ENCODE measurements around the gene B4GALNT3.

B4GALNT3 gene

GRCh38 chr12:467591-467990 lies 7.9 kb downstream of the B4GALNT3 start:
- DNase-seq (ENCODE audit: low spot score) (no peak), FAIRE-seq (no peak)

GRCh38 chr12:468671-469389 lies 9.1 kb downstream of the B4GALNT3 start:
- DNase-seq (ENCODE audit: low spot score) = no peak

GRCh38 chr12:470133-470532 lies 10.4 kb downstream of the B4GALNT3 start:
- FAIRE-seq = no peak
- no peak for DNase-seq (ENCODE audit: low spot score)

More at GRCh38 chr12:468671-469389, 9.1 kb downstream of the B4GALNT3 start:
- FAIRE-seq = no peak

GRCh38 chr12:473198-473597 lies 13.5 kb downstream of the B4GALNT3 start:
- DNase-seq (ENCODE audit: low spot score) (no peak), FAIRE-seq (no peak)

GRCh38 chr12:473863-474577 lies 14.3 kb downstream of the B4GALNT3 start:
- FAIRE-seq (no peak), DNase-seq (ENCODE audit: low spot score) (no peak)

GRCh38 chr12:475286-475685 lies 15.5 kb downstream of the B4GALNT3 start:
- no peak for FAIRE-seq
- DNase-seq (ENCODE audit: low spot score) = no peak

GRCh38 chr12:479161-479560 lies 19.4 kb downstream of the B4GALNT3 start:
- no peak for DNase-seq (ENCODE audit: low spot score)
- FAIRE-seq = no peak

- FAIRE-seq (no peak), DNase-seq (ENCODE audit: low spot score) (no peak)
Observed at GRCh38 chr12:480831-481816, 21.4 kb downstream of the B4GALNT3 start.

- DNase-seq (ENCODE audit: low spot score) (no peak), FAIRE-seq (no peak)
Observed at GRCh38 chr12:482061-482460, 22.3 kb downstream of the B4GALNT3 start.

GRCh38 chr12:484096-484495 lies 24.4 kb downstream of the B4GALNT3 start:
- no peak for DNase-seq (ENCODE audit: low spot score)
- no peak for FAIRE-seq

- no peak for FAIRE-seq
- DNase-seq (ENCODE audit: low spot score) = no peak
Observed at GRCh38 chr12:490260-490659, 30.5 kb downstream of the B4GALNT3 start.

GRCh38 chr12:495466-495865 lies 35.7 kb downstream of the B4GALNT3 start:
- DNase-seq (ENCODE audit: low spot score) (no peak), FAIRE-seq (no peak)

GRCh38 chr12:496736-497135 lies 37.0 kb downstream of the B4GALNT3 start:
- DNase-seq (ENCODE audit: low spot score) (no peak), FAIRE-seq (no peak)

- FAIRE-seq (no peak), DNase-seq (ENCODE audit: low spot score) (no peak)
Observed at GRCh38 chr12:497501-498160, 37.9 kb downstream of the B4GALNT3 start.

GRCh38 chr12:499837-500458 lies 40.2 kb downstream of the B4GALNT3 start:
- FAIRE-seq (no peak), DNase-seq (ENCODE audit: low spot score) (no peak)

- FAIRE-seq (no peak), DNase-seq (ENCODE audit: low spot score) (no peak)
Observed at GRCh38 chr12:501722-502447, 42.1 kb downstream of the B4GALNT3 start.

- FAIRE-seq (no peak), DNase-seq (ENCODE audit: low spot score) (no peak)
Observed at GRCh38 chr12:503111-503761, 43.5 kb downstream of the B4GALNT3 start.

- DNase-seq (ENCODE audit: low spot score) = no peak
- FAIRE-seq = no peak
Observed at GRCh38 chr12:505221-505620, 45.5 kb downstream of the B4GALNT3 start.

- DNase-seq (ENCODE audit: low spot score) (no peak), FAIRE-seq (no peak)
Observed at GRCh38 chr12:507391-507796, 47.7 kb downstream of the B4GALNT3 start.

- DNase-seq (ENCODE audit: low spot score) = no peak
- FAIRE-seq = no peak
Observed at GRCh38 chr12:508145-508544, 48.4 kb downstream of the B4GALNT3 start.

Data from RCC 7860 (cell line).